Liver (tissue), 9 donors: ENCODE data around the gene PLPPR5. TPM values are rescaled to one million over a fixed set of nuclear protein-coding genes. Genes with fewer than 3 reads are reported as not detected.

ENCODE experiments used
- DNase-seq: peaks from one replicate; pipeline ENCODE4 v3.0.0-alpha.2; 2017; ENCODE audit warnings: low spot score
- H3K27ac ChIP-seq, 2 donors: one replicate each; pipeline ENCODE4 v1.7.0; 2013; ENCODE audit warnings: inconsistent platforms in 2 of 2, low read length in 2 of 2, control low read depth in 1 of 2, low read depth in 1 of 2, mild to moderate bottlenecking in 1 of 2
- H3K27me3 ChIP-seq, 4 donors: one replicate each; pipeline versions ENCODE4 v1.6.1 to v1.7.0; 2013; ENCODE audit warnings: low read length in 3 of 4, inconsistent platforms in 1 of 4, mild to moderate bottlenecking in 1 of 4, moderate library complexity in 1 of 4; ENCODE audit not compliant: control insufficient read depth in 4 of 4, insufficient read depth in 4 of 4
- H3K36me3 ChIP-seq, 4 donors: one replicate each; pipeline versions ENCODE4 v1.6.1 to v1.7.0; 2013; ENCODE audit warnings: low read length in 3 of 4, mild to moderate bottlenecking in 3 of 4, low read depth in 1 of 4, moderate library complexity in 1 of 4; ENCODE audit not compliant: control insufficient read depth in 4 of 4, insufficient read depth in 3 of 4
- H3K4me1 ChIP-seq, 4 donors: one replicate each; pipeline versions ENCODE4 v1.6.1 to v1.7.0; 2013; ENCODE audit warnings: low read length in 3 of 4, mild to moderate bottlenecking in 3 of 4, moderate library complexity in 1 of 4; ENCODE audit not compliant: control insufficient read depth in 4 of 4, insufficient read depth in 4 of 4
- H3K4me3 ChIP-seq, 3 donors: one replicate each; pipeline versions ENCODE4 v1.6.1 to v1.7.0; 2013; ENCODE audit warnings: low read length in 3 of 3, control low read depth in 1 of 3, low read depth in 1 of 3, mild to moderate bottlenecking in 1 of 3
- H3K9ac ChIP-seq, 2 donors: one replicate each; pipeline ENCODE4 v1.7.0; 2013; ENCODE audit warnings: low read length in 2 of 2, mild to moderate bottlenecking in 2 of 2, moderate library complexity in 2 of 2, control low read depth in 1 of 2, low read depth in 1 of 2
- H3K9me3 ChIP-seq, 4 donors: one replicate each; pipeline versions ENCODE4 v1.6.1 to v1.7.0; 2013; ENCODE audit warnings: low read length in 3 of 4; ENCODE audit not compliant: control insufficient read depth in 4 of 4
- CTCF ChIP-seq: fragments of 150-350 bp; IDR thresholded peaks from 2 replicates; pipeline ENCODE4 v1.5.1; 2017; ENCODE audit warnings: improper control_type of control experiment, low read depth, low read length; ENCODE audit not compliant: missing input control
- FOXA1 ChIP-seq: IDR thresholded peaks from 2 replicates; pipeline ENCODE4 v1.6.1; 2016; ENCODE audit warnings: antibody characterized with exemption
- FOXA2 ChIP-seq: IDR thresholded peaks from 2 replicates; pipeline ENCODE4 v1.6.1; 2016; ENCODE audit warnings: antibody characterized with exemption
- GABPA ChIP-seq, 2 donors: IDR thresholded peaks in 1 of 2; conservative IDR thresholded peaks in 1 of 2; 2 replicates each; pipeline ENCODE4 v1.6.1; 2016; ENCODE audit warnings: antibody characterized with exemption in 2 of 2, mild to moderate bottlenecking in 1 of 2, moderate library complexity in 1 of 2
- HNF4A ChIP-seq, 2 donors: conservative IDR thresholded peaks; 2 replicates each; pipeline ENCODE4 v1.6.1; 2016; ENCODE audit warnings: antibody characterized with exemption in 2 of 2, mild to moderate bottlenecking in 2 of 2
- HNF4G ChIP-seq: IDR thresholded peaks from 2 replicates; pipeline ENCODE4 v1.6.1; 2016; ENCODE audit warnings: antibody characterized with exemption
- JUND ChIP-seq, 2 donors: IDR thresholded peaks; 2 replicates each; pipeline ENCODE4 v1.6.1; 2016; ENCODE audit warnings: antibody characterized with exemption in 2 of 2
- MAX ChIP-seq: IDR thresholded peaks from 2 replicates; pipeline ENCODE4 v1.6.1; 2016; ENCODE audit warnings: antibody characterized with exemption
- RAD21 ChIP-seq, 2 donors: IDR thresholded peaks; 2 replicates each; pipeline ENCODE4 v1.6.1; 2016; ENCODE audit warnings: antibody characterized with exemption in 2 of 2, mild to moderate bottlenecking in 2 of 2
- REST ChIP-seq: IDR thresholded peaks from 2 replicates; pipeline ENCODE4 v1.6.1; 2016; ENCODE audit warnings: antibody characterized with exemption, mild to moderate bottlenecking
- SP1 ChIP-seq: IDR thresholded peaks from 2 replicates; pipeline ENCODE4 v1.6.1; 2018; ENCODE audit warnings: antibody characterized with exemption, mild to moderate bottlenecking
- TAF1 ChIP-seq: conservative IDR thresholded peaks from 2 replicates; pipeline ENCODE4 v1.6.1; 2016; ENCODE audit warnings: antibody characterized with exemption, mild to moderate bottlenecking
- YY1 ChIP-seq: IDR thresholded peaks from 2 replicates; pipeline ENCODE4 v1.6.1; 2016; ENCODE audit warnings: antibody characterized with exemption, mild to moderate bottlenecking
- ZBTB33 ChIP-seq: IDR thresholded peaks from 2 replicates; pipeline ENCODE4 v1.6.1; 2016; ENCODE audit warnings: antibody characterized with exemption
- WGBS: extraction: QIAGEN DNeasy Blood & Tissue Kit; methylation state at CpG from one replicate; pipeline ENCODE4 v1.1.7; 2013; 5-methylcytosine and 5-hydroxymethylcytosine counted together
- polyA plus RNA-seq, 2 donors: library from polyadenylated mRNA; stranded (reverse) in 1 of 2; unstranded in 1 of 2; fragments of 200-250 nt in 1 of 2; fragments of >200 nt in 1 of 2; fragmentation: Nextera tagmentation in 1 of 2; extraction: Ambion mirVana in 1 of 2; gene quantifications; one replicate each; pipeline versions ENCODE4 v1.2.1 to v1.2.3, GENCODE V29; 2013 to 2015
- total RNA-seq, 2 donors: library from RNA; depleted of rRNA; stranded (reverse); fragments of >200 nt; gene quantifications; one replicate each; pipeline ENCODE4 v1.2.3, GENCODE V29; 2014
- TF ChIP-seq, protein P1 (sequence below): IDR thresholded peaks from 2 replicates; pipeline ENCODE4 v1.6.1; 2016; ENCODE audit warnings: antibody characterized with exemption
- donor health status: healthy.
- donor health status: healthy.
- donor health status: healthy.
- donor health status: healthy.
- donor health status: healthy.

Gene PLPPR5
- total and polyA plus RNA-seq, 4 donors: not detected

DNA sequence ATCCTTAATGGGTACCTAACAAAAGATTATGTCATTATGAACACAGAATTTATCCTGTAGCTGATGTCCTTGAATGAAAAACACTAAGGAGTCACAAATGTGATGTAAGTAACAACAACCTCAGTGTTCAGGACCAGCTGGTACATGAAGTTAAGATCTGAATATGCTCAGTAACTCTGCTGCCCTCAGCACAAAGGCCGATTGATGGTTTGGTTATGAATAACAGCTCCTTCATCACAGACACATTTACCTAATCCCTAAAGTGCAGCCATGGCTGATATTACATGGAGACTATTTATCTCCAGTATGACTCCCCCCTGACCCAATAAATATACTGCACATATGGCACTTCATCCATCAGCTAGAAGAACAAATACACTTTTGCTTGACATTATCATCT, 75.2 kb downstream of the PLPPR5 start (continued):
- TF ChIP-seq, protein P1, sequence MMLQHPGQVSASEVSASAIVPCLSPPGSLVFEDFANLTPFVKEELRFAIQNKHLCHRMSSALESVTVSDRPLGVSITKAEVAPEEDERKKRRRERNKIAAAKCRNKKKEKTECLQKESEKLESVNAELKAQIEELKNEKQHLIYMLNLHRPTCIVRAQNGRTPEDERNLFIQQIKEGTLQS: no peak
- no peak for TF ChIP-seq FOXA1

DNA sequence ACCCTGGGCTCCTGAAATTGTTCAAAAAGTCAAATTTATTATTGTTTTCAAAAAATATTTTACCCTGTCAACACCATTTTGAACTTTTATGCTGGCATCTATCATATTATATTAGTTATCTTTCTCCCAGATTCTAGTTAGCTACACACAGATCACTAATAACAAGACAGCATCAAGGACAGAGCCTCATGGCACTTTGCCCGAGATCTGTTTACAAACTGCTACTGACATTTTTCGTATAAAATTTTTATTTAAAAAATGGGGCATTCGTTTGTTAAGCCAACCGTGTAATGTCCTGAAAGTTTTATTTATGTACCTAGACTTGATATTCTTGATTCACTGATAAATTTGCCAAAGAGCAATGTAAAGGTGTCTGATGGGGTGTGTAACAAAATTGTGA, 78.1 kb downstream of the PLPPR5 start:
- Histone ChIP-seq H3K9ac (no peak overlapping the region), H3K36me3 (no peaks in the 10 kb centered on the region), H3K9me3 (no peaks in the 10 kb centered on the region), H3K27me3 (no peaks in the 10 kb centered on the region), H3K27ac (no peak overlapping the region), H3K4me3 (no peak overlapping the region), H3K4me1 (no peaks in the 10 kb centered on the region)
- TF ChIP-seq HNF4A (conservative IDR thresholded peaks at IDR 0.05) (no peak), GABPA (IDR thresholded peaks at IDR 0.05 in 1 of 2, conservative IDR thresholded peaks at IDR 0.05 in 1 of 2) (no peak), JUND (IDR thresholded peaks at IDR 0.05) (no peak), ZBTB33 (no peak), YY1 (no peak)
- no peak for DNase-seq
- 71% methylated on average over 4 of the region's 4 CpGs for WGBS

- Histone ChIP-seq H3K27me3 (no peaks in the 10 kb centered on the region), H3K36me3 (no peaks in the 10 kb centered on the region), H3K4me1 (no peaks in the 10 kb centered on the region), H3K9ac (no peak overlapping the region), H3K27ac (no peak overlapping the region), H3K4me3 (no peak overlapping the region), H3K9me3 (no peaks in the 10 kb centered on the region)
- TF ChIP-seq, protein P1: no peak
- TF ChIP-seq MAX (no peak), CTCF (no peak), HNF4A (conservative IDR thresholded peaks at IDR 0.05) (no peak), FOXA1 (no peak), RAD21 (IDR thresholded peaks at IDR 0.05) (no peak), JUND (IDR thresholded peaks at IDR 0.05) (no peak), GABPA (IDR thresholded peaks at IDR 0.05 in 1 of 2, conservative IDR thresholded peaks at IDR 0.05 in 1 of 2) (no peak), HNF4G (no peak), TAF1 (no peak), SP1 (no peak), REST (no peak), FOXA2 (no peak)
- 87% methylated on average over 1 of the region's 1 CpG for WGBS
- DNase-seq: no peak
Observed at GRCh38 chr1:98924977-98925376, 79.7 kb downstream of the PLPPR5 start.
